Fibroblast of lung (primary cell): ENCODE data around the gene KRT32. TPM values are rescaled to one million over a fixed set of nuclear protein-coding genes. Genes with fewer than 3 reads are reported as not detected.

Experiments
- DNase-seq, 2 donors: peaks; one replicate each; pipeline versions ENCODE4 v3.0.0 to v3.0.0-alpha.2; 2010; ENCODE audit warnings: low read depth in 2 of 2
- H2AFZ ChIP-seq: 2 replicates; pipeline ENCODE4 v1.5.1; 2012; ENCODE audit warnings: low read length, control low read depth, inconsistent platforms
- H3K27ac ChIP-seq: 2 replicates; pipeline ENCODE4 v1.5.1; 2011; ENCODE audit warnings: low read length, control low read depth; ENCODE audit not compliant: insufficient read depth
- H3K27me3 ChIP-seq: 2 replicates; pipeline ENCODE4 v1.5.1; 2011; ENCODE audit warnings: mild to moderate bottlenecking, low read length; ENCODE audit not compliant: control insufficient read depth, insufficient read depth
- H3K36me3 ChIP-seq: 2 replicates; pipeline ENCODE4 v1.5.1; 2011; ENCODE audit warnings: low read length; ENCODE audit not compliant: control insufficient read depth, insufficient read depth
- H3K4me1 ChIP-seq: 2 replicates; pipeline ENCODE4 v1.5.1; 2011; ENCODE audit warnings: low read length; ENCODE audit not compliant: control insufficient read depth, insufficient read depth; ENCODE audit errors: extremely low read depth
- H3K4me2 ChIP-seq: 2 replicates; pipeline ENCODE4 v1.5.1; 2011; ENCODE audit warnings: low read length, control low read depth; ENCODE audit not compliant: insufficient read depth; ENCODE audit errors: extremely low read depth
- H3K4me3 ChIP-seq, 4 experiments: fragments of 200-600 bp in 1 of 4; sonication (generic) in 1 of 4; replicated peaks in 1 of 4; 2 replicates each; pipeline ENCODE4 v1.5.1; 2011 to 2016; ENCODE audit warnings: low read length in 4 of 4, low read depth in 3 of 4, mild to moderate bottlenecking in 3 of 4, control low read depth in 2 of 4, inconsistent platforms in 1 of 4, mixed read lengths in 1 of 4; ENCODE audit not compliant: insufficient read depth in 1 of 4; ENCODE audit errors: control extremely low read depth in 1 of 4
- H3K79me2 ChIP-seq: 2 replicates; pipeline ENCODE4 v1.5.1; 2012; ENCODE audit warnings: mild to moderate bottlenecking, low read length, inconsistent platforms; ENCODE audit not compliant: control insufficient read depth, insufficient read depth
- H3K9ac ChIP-seq: 2 replicates; pipeline ENCODE4 v1.5.1; 2011; ENCODE audit warnings: mild to moderate bottlenecking, low read length, control low read depth; ENCODE audit not compliant: insufficient read depth
- H3K9me3 ChIP-seq: 2 replicates; pipeline ENCODE4 v1.5.1; 2012; ENCODE audit warnings: low read depth, low read length; ENCODE audit not compliant: control insufficient read depth, insufficient read depth
- H4K20me1 ChIP-seq: 2 replicates; pipeline ENCODE4 v1.5.1; 2011; ENCODE audit warnings: low read length; ENCODE audit not compliant: control insufficient read depth, insufficient read depth; ENCODE audit errors: extremely low read depth
- CTCF ChIP-seq, 2 donors: IDR thresholded peaks in 1 of 2; conservative IDR thresholded peaks in 1 of 2; 1 replicate in 1 of 2; 2 replicates in 1 of 2; pipeline ENCODE4 v1.5.1; 2011 to 2012; ENCODE audit warnings: low read length in 2 of 2, control low read depth in 1 of 2, inconsistent platforms in 1 of 2, low read depth in 1 of 2, mild to moderate bottlenecking in 1 of 2
- EZH2 ChIP-seq: IDR thresholded peaks from 2 replicates; pipeline ENCODE4 v1.5.1; 2012; ENCODE audit warnings: low read length, control low read depth, mild to moderate bottlenecking; ENCODE audit errors: missing control alignments
- polyA plus RNA-seq, 2 donors: library from polyadenylated mRNA; depleted of rRNA in 1 of 2; stranded (reverse) in 1 of 2; unstranded in 1 of 2; fragments of >200 nt; gene quantifications; 2 replicates each; pipeline ENCODE4 v1.2.1, GENCODE V29; 2011 to 2012; ENCODE audit warnings: missing spikeins in 1 of 2
- total RNA-seq: library from RNA; depleted of rRNA; stranded (reverse); fragments of >200 nt; gene quantifications from 2 replicates; pipeline ENCODE4 v1.2.1, GENCODE V29; 2014

Gene KRT32
- total and polyA plus RNA-seq, 2 donors (not counting 1 experiment from before 2014, with no cell fraction given) = under 0.01 to 0.03 TPM

DNA sequence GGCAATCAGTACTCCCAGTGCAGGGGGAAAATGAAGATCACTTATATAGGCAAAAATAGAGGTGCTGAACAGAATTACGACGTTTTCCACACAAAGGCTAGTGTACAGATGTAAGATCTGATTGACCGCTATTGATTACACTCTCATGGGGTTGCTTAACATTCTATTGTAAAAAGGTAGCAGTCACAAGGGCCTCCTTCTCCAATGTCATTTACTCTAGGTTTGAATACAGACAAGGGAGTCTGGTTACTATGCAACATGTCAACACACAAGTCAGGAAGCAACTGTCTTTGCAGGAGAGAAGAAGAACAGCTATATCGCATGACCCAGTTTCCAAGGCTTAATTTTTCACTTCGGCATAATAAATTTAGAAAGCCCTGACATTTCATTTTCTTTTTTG lies 50.7 kb downstream of the KRT32 start:
- peak overlapping the region; percentile 10 for H3K27ac ChIP-seq
- no peak overlapping the region for H2AFZ ChIP-seq

DNA sequence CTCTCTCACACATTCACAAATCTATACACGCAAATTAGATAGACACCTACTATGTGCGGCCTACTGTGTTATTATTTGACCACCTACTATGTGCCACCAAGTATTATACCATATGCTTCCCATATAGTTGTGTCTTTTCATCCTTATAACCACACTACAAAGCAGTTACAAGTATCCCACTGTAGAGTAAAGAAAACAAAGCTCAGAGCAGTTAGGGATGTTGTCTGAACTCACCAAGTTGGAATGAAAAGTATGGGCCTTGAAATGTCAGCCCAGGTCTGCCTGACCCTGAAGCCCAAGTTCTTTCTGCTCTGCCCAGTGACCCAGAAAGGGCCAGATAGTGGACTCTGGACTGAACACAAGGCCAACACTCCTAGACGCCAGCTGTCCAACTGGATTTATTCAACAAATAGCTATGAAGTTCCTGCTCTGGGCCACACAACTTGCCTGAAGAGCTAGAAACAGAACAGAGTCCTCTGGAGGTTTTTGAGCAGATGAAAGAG lies 51.3 kb downstream of the KRT32 start:
- Histone ChIP-seq H3K79me2 (no peaks in the 10 kb centered on the region), H3K27me3 (no peaks in the 10 kb centered on the region), H4K20me1 (no peaks in the 10 kb centered on the region), H3K4me3 (no peak overlapping the region), H3K4me2 (no peak overlapping the region), H3K4me1 (peaks cover 7% of the 10 kb centered on the region), H3K27ac (peak overlapping the region; percentile 10), H3K9ac (no peak overlapping the region), H3K9me3 (no peaks in the 10 kb centered on the region), H2AFZ (no peak overlapping the region), H3K36me3 (no peaks in the 10 kb centered on the region)
- peak in 1 of 2 donors; percentile 81 for DNase-seq
- TF ChIP-seq CTCF (conservative IDR thresholded peaks at IDR 0.05 in 1 of 2, IDR thresholded peaks at IDR 0.05 in 1 of 2; ENCODE audit: low read depth in 1 of 2, low read length in 2 of 2) = no peak
- no peak for TF ChIP-seq EZH2

More for the DNA sequence above, 50.7 kb downstream of the KRT32 start:
- Histone ChIP-seq H3K4me3 (no peak overlapping the region), H4K20me1 (no peaks in the 10 kb centered on the region), H3K4me2 (no peak overlapping the region), H3K36me3 (no peaks in the 10 kb centered on the region), H3K79me2 (no peaks in the 10 kb centered on the region), H3K4me1 (peaks cover 7% of the 10 kb centered on the region), H3K9me3 (no peaks in the 10 kb centered on the region), H3K27me3 (no peaks in the 10 kb centered on the region), H3K9ac (peak overlapping the region; percentile 4)
- no peak for TF ChIP-seq CTCF (conservative IDR thresholded peaks at IDR 0.05 in 1 of 2, IDR thresholded peaks at IDR 0.05 in 1 of 2; ENCODE audit: low read depth in 1 of 2, low read length in 2 of 2)
- no peak for TF ChIP-seq EZH2
- no peak for DNase-seq

- H4K20me1 ChIP-seq = no peaks in the 10 kb centered on the region
- no peak for DNase-seq
Observed at GRCh38 chr17:41415411-41415810, 51.8 kb downstream of the KRT32 start.

More at GRCh38 chr17:41415411-41415810, 51.8 kb downstream of the KRT32 start:
- H3K9me3 ChIP-seq = no peaks in the 10 kb centered on the region
- no peaks in the 10 kb centered on the region for H3K36me3 ChIP-seq
- no peak overlapping the region for H3K9ac ChIP-seq
- no peak overlapping the region for H2AFZ ChIP-seq
- TF ChIP-seq EZH2 (no peak), CTCF (conservative IDR thresholded peaks at IDR 0.05 in 1 of 2, IDR thresholded peaks at IDR 0.05 in 1 of 2; ENCODE audit: low read depth in 1 of 2, low read length in 2 of 2) (no peak)
- H3K27ac ChIP-seq = no peak overlapping the region
- H3K27me3 ChIP-seq = no peaks in the 10 kb centered on the region
- H3K79me2 ChIP-seq = no peaks in the 10 kb centered on the region
- no peak overlapping the region for H3K4me2 ChIP-seq
- H3K4me1 ChIP-seq = peaks cover 7% of the 10 kb centered on the region
- no peak overlapping the region for H3K4me3 ChIP-seq
